ENCODE measurements around the gene GGA2.
A peak's percentile ranks its signal among the peaks of the same experiment; 100 is the strongest.
"Not testable (repeated sequence)": the region's sequence is repeated elsewhere in the genome, so short reads cannot be mapped to it uniquely, and the experiment has no call there.

The GGA2 gene, protein sequence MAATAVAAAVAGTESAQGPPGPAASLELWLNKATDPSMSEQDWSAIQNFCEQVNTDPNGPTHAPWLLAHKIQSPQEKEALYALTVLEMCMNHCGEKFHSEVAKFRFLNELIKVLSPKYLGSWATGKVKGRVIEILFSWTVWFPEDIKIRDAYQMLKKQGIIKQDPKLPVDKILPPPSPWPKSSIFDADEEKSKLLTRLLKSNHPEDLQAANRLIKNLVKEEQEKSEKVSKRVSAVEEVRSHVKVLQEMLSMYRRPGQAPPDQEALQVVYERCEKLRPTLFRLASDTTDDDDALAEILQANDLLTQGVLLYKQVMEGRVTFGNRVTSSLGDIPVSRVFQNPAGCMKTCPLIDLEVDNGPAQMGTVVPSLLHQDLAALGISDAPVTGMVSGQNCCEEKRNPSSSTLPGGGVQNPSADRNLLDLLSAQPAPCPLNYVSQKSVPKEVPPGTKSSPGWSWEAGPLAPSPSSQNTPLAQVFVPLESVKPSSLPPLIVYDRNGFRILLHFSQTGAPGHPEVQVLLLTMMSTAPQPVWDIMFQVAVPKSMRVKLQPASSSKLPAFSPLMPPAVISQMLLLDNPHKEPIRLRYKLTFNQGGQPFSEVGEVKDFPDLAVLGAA

GRCh38 chr16:23510164-23510914 is at the start of gene GGA2:
GGA2 (minus strand) TSS chr16:23510494; CDS start chr16:23510411, 83 bp downstream.
- peak within 1 kb of the TSS; percentile 90 for H3K4me3 Mint-ChIP-seq
- DNase-seq (peak; percentile 84), ATAC-seq (peak; percentile 83)
- peaks cover 29% of the 10 kb centered on the region for H3K36me3 Mint-ChIP-seq (ENCODE audit: low read depth)
- no peaks in the 10 kb centered on the region for H3K9me3 Mint-ChIP-seq
- peaks cover 57% of the 10 kb centered on the region for H3K4me1 Mint-ChIP-seq
- H3K27ac Mint-ChIP-seq = peak within 1 kb of the TSS; percentile 86
- H3K27me3 Mint-ChIP-seq = no peaks in the 10 kb centered on the region

GRCh38 chr16:23557779-23558702 is 47.7 kb upstream of the GGA2 start:
- H3K9me3 Mint-ChIP-seq = no peaks in the 10 kb centered on the region
- ATAC-seq (peak; percentile 2), DNase-seq (peak; percentile 23)
- peak overlapping the region; percentile 96 for H3K27ac Mint-ChIP-seq
- H3K4me1 Mint-ChIP-seq = peaks cover 40% of the 10 kb centered on the region
- peak overlapping the region; percentile 92 for H3K4me3 Mint-ChIP-seq
- no peaks in the 10 kb centered on the region for H3K27me3 Mint-ChIP-seq
- peaks cover 26% of the 10 kb centered on the region for H3K36me3 Mint-ChIP-seq (ENCODE audit: low read depth)

- no peaks in the 10 kb centered on the region for H3K27me3 Mint-ChIP-seq
- H3K9me3 Mint-ChIP-seq = no peaks in the 10 kb centered on the region
- DNase-seq = peak; percentile 99
- peak; percentile 95 for ATAC-seq
- peaks cover 20% of the 10 kb centered on the region for H3K36me3 Mint-ChIP-seq (ENCODE audit: low read depth)
- H3K4me3 Mint-ChIP-seq = peak within 1 kb of the TSS; percentile 92
- H3K4me1 Mint-ChIP-seq = peaks cover 40% of the 10 kb centered on the region
- H3K27ac Mint-ChIP-seq = peak within 1 kb of the TSS; percentile 96
These were observed 46.8 kb upstream of the GGA2 start, which contains the start of the genes EARS2 and UBFD1 for GRCh38 chr16:23556881-23557778. EARS2 (minus strand) TSS chr16:23557350; CDS start chr16:23557343, 7 bp downstream. UBFD1 (plus strand) TSS chr16:23557727; CDS start chr16:23557743, 16 bp downstream.

DNA sequence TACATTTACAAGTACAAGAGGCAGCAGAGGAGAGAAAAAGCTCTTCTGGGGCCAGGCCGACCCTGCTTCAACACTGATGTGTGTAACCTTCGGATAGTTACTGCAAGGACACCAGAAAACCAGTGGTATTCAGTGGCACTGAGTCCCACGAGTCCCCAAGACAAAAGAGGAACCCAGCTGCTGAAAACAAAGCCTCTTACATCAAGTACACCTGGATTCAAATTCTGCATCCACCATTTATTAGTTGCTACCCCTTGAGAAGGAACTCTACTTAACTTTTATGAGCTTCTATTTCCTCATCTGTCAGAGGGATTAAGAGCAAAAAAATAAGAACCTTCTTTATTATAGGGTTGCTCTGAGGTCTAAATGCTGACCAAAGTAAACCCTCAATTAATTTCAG is 44.2 kb upstream of the GGA2 start:
- no peak overlapping the region for H3K4me3 Mint-ChIP-seq
- no peaks in the 10 kb centered on the region for H3K27me3 Mint-ChIP-seq
- H3K4me1 Mint-ChIP-seq = peaks cover 29% of the 10 kb centered on the region
- no peak for DNase-seq
- H3K36me3 Mint-ChIP-seq (ENCODE audit: low read depth) = peaks cover 24% of the 10 kb centered on the region
- no peaks in the 10 kb centered on the region for H3K9me3 Mint-ChIP-seq
- no peak overlapping the region for H3K27ac Mint-ChIP-seq
- ATAC-seq = no peak

DNA sequence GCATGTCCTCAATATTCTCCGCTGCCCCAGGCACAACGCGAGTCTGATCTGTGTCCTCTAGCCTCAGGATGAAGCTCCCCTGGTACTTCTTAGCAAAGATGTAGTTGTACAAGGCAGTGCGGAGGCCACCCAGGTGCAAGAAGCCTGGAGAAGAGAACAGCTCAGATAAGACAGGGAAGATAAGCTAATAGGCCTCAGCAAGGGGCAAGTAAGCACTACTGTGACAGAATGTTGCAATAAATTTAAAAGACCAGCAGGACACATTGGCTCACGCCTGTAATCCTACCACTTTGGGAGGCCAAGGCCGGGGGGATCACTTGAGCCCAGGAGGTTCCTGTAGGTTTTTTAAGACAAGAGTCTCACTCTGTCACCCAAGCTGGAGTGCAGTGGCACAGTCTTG is 41.9 kb upstream of the GGA2 start:
- no peak for ATAC-seq
- Mint-ChIP-seq H3K9me3 (no peaks in the 10 kb centered on the region), H3K4me1 (peaks cover 17% of the 10 kb centered on the region), H3K27ac (no peak overlapping the region), H3K4me3 (no peak overlapping the region), H3K27me3 (no peaks in the 10 kb centered on the region), H3K36me3 (ENCODE audit: low read depth) (peaks cover 32% of the 10 kb centered on the region)
- no peak for DNase-seq

GRCh38 chr16:23549938-23550337 is 39.6 kb upstream of the GGA2 start:
- peaks cover 34% of the 10 kb centered on the region for H3K36me3 Mint-ChIP-seq (ENCODE audit: low read depth)
- ATAC-seq (no peak), DNase-seq (no peak)
- H3K4me3 Mint-ChIP-seq = no peak overlapping the region
- H3K4me1 Mint-ChIP-seq = peaks cover 4% of the 10 kb centered on the region
- H3K9me3 Mint-ChIP-seq = no peaks in the 10 kb centered on the region
- no peak overlapping the region for H3K27ac Mint-ChIP-seq
- no peaks in the 10 kb centered on the region for H3K27me3 Mint-ChIP-seq

DNA sequence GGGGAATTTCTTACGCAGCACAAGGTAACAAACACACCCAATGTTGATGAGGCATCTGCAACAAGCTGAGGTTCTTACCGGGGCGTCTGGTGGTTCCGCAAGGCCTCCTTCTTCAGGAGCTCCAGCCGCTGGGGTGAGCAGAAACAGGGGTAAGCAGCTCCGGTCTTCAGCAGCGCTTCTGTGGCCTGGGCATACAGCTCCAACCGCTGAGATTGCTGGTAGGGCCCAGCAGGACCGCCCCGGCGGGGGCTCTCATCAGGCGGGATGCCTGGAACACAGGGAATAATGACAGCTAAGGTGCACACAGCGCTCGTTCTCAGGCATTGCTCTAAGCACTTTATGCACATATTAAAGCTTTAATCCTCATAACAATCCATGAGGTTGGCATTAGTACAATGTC is 34.1 kb upstream of the GGA2 start:
- Mint-ChIP-seq H3K36me3 (ENCODE audit: low read depth) (peaks cover 34% of the 10 kb centered on the region), H3K4me1 (peaks cover 4% of the 10 kb centered on the region), H3K4me3 (no peak overlapping the region), H3K27me3 (no peaks in the 10 kb centered on the region), H3K27ac (no peak overlapping the region), H3K9me3 (no peaks in the 10 kb centered on the region)
- DNase-seq = no peak
- no peak for ATAC-seq

- H3K4me1 Mint-ChIP-seq, DNase-seq, ATAC-seq, H3K9me3 Mint-ChIP-seq, H3K27ac Mint-ChIP-seq, H3K27me3 Mint-ChIP-seq, H3K4me3 Mint-ChIP-seq: not testable (repeated sequence)
- peaks cover 25% of the 10 kb centered on the region for H3K36me3 Mint-ChIP-seq (ENCODE audit: low read depth)
These were observed 30.5 kb upstream of the GGA2 start for GRCh38 chr16:23540817-23541178.

GRCh38 chr16:23539984-23540816 is 29.9 kb upstream of the GGA2 start:
- DNase-seq (no peak), ATAC-seq (no peak)
- no peaks in the 10 kb centered on the region for H3K9me3 Mint-ChIP-seq
- peaks cover 25% of the 10 kb centered on the region for H3K36me3 Mint-ChIP-seq (ENCODE audit: low read depth)
- H3K4me3 Mint-ChIP-seq = no peak overlapping the region
- no peak overlapping the region for H3K27ac Mint-ChIP-seq
- H3K4me1 Mint-ChIP-seq = peaks cover 7% of the 10 kb centered on the region
- no peaks in the 10 kb centered on the region for H3K27me3 Mint-ChIP-seq

GRCh38 chr16:23538919-23539278 is 28.6 kb upstream of the GGA2 start:
- Mint-ChIP-seq H3K27ac (peak overlapping the region; percentile 69), H3K27me3 (no peaks in the 10 kb centered on the region), H3K4me1 (peaks cover 7% of the 10 kb centered on the region), H3K9me3 (no peaks in the 10 kb centered on the region), H3K4me3 (no peak overlapping the region), H3K36me3 (ENCODE audit: low read depth) (peaks cover 28% of the 10 kb centered on the region)
- no peak for ATAC-seq
- DNase-seq = no peak

DNA sequence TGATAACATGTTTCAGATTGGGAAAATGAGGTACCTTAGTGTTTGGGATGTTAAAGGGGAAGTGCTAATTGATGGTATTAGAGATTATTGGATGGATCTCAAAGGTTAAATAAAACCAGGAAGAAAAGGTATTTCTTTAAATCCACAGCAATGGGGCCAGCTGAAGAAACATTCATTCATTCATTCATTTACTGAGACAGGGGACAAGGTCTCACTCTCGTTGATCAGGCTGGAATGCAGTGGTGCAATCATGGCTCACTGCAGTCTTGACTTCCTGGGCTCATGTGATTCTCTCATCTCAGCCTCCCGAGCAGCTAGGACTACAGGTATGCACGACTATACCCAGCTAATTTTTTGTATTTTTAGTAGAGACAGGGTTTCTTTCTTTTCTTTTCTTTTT is 27.1 kb upstream of the GGA2 start:
- Mint-ChIP-seq H3K36me3 (ENCODE audit: low read depth) (peaks cover 24% of the 10 kb centered on the region), H3K9me3 (no peaks in the 10 kb centered on the region), H3K27ac (no peak overlapping the region), H3K4me1 (peaks cover 7% of the 10 kb centered on the region), H3K4me3 (no peak overlapping the region), H3K27me3 (no peaks in the 10 kb centered on the region)
- ATAC-seq = no peak
- no peak for DNase-seq

DNA sequence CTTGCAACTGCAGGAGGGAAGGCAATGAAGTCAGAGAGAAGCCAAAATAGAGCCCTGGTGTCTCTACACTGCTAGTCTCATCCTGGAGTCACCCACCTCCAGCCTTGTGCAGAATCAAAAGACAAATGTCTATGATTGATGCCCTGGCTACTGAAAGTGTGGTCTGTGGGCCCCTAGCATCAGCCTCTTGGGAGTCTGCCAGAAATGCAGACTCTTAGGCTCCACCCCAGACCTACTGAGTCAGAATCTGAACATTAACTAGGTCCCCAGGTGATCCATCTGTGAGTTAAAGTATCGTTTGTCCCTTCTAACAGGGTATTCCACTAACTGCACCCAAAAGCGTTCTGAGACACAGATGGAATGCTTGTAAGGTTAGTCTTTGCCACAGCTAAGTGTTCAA is 25.6 kb upstream of the GGA2 start:
- peaks cover 31% of the 10 kb centered on the region for H3K36me3 Mint-ChIP-seq (ENCODE audit: low read depth)
- no peak overlapping the region for H3K4me3 Mint-ChIP-seq
- no peaks in the 10 kb centered on the region for H3K9me3 Mint-ChIP-seq
- ATAC-seq = no peak
- DNase-seq = no peak
- peaks cover 7% of the 10 kb centered on the region for H3K4me1 Mint-ChIP-seq
- no peak overlapping the region for H3K27ac Mint-ChIP-seq
- H3K27me3 Mint-ChIP-seq = no peaks in the 10 kb centered on the region
